ENCODE measurements around the gene JOSD1.

The JOSD1 gene

GRCh38 chr22:38713921-38714320, 13.2 kb upstream of the JOSD1 start:
- no peak for DNase-seq (ENCODE audit: low read depth in 2 of 2)

GRCh38 chr22:38712486-38713207, 11.9 kb upstream of the JOSD1 start:
- DNase-seq (ENCODE audit: low read depth in 2 of 2): no peak

GRCh38 chr22:38710866-38711265, 10.1 kb upstream of the JOSD1 start:
- DNase-seq (ENCODE audit: low read depth in 2 of 2): no peak

- DNase-seq (ENCODE audit: low read depth in 2 of 2): no peak
These were observed 9.6 kb upstream of the JOSD1 start for GRCh38 chr22:38710351-38710750.

- DNase-seq (ENCODE audit: low read depth in 2 of 2): no peak
These were observed 8.6 kb upstream of the JOSD1 start for GRCh38 chr22:38709306-38709705.

GRCh38 chr22:38707984-38708383, 7.2 kb upstream of the JOSD1 start:
- no peak for DNase-seq (ENCODE audit: low read depth in 2 of 2)

- no peak for DNase-seq (ENCODE audit: low read depth in 2 of 2)
These were observed 6.6 kb upstream of the JOSD1 start for GRCh38 chr22:38707346-38707745.

GRCh38 chr22:38706901-38707195, 6.1 kb upstream of the JOSD1 start:
- no peak for DNase-seq (ENCODE audit: low read depth in 2 of 2)

GRCh38 chr22:38706101-38706900, 5.6 kb upstream of the JOSD1 start:
- peak; percentile 24 to 30 for DNase-seq (ENCODE audit: low read depth in 2 of 2)

- peak; percentile 85 to 95 for DNase-seq (ENCODE audit: low read depth in 2 of 2)
These were observed 4.7 kb upstream of the JOSD1 start, which contains the start of gene GTPBP1 for GRCh38 chr22:38705235-38706100. Gene GTPBP1 (plus strand): TSS chr22:38705944. CDS start chr22:38705956, 12 bp downstream.

GRCh38 chr22:38704654-38705234, 4.0 kb upstream of the JOSD1 start:
- no peak for DNase-seq (ENCODE audit: low read depth in 2 of 2)

GRCh38 chr22:38700270-38700788, 414 bp downstream of the JOSD1 start:
- DNase-seq (ENCODE audit: low read depth in 2 of 2): no peak

GRCh38 chr22:38699784-38700183, 959 bp downstream of the JOSD1 start:
- DNase-seq (ENCODE audit: low read depth in 2 of 2): no peak

GRCh38 chr22:38699143-38699542, 1.6 kb downstream of the JOSD1 start:
- no peak for DNase-seq (ENCODE audit: low read depth in 2 of 2)

- no peak for DNase-seq (ENCODE audit: low read depth in 2 of 2)
These were observed 2.2 kb downstream of the JOSD1 start for GRCh38 chr22:38698407-38699094.

GRCh38 chr22:38697425-38698089, 3.2 kb downstream of the JOSD1 start:
- no peak for DNase-seq (ENCODE audit: low read depth in 2 of 2)

- peak in 1 of 2 donors; percentile 38 for DNase-seq (ENCODE audit: low read depth in 2 of 2)
These were observed 3.9 kb downstream of the JOSD1 start for GRCh38 chr22:38696606-38697424.

GRCh38 chr22:38694940-38695339, 5.8 kb downstream of the JOSD1 start:
- DNase-seq (ENCODE audit: low read depth in 2 of 2): no peak

GRCh38 chr22:38694049-38694448, 6.7 kb downstream of the JOSD1 start:
- no peak for DNase-seq (ENCODE audit: low read depth in 2 of 2)

GRCh38 chr22:38689651-38690050, 11.1 kb downstream of the JOSD1 start:
- DNase-seq (ENCODE audit: low read depth in 2 of 2): no peak
